Stimulated activated CD8-positive, alpha-beta memory T cell treated with anti-CD3 and anti-CD28 coated beads, Interleukin-7, amount 100 ng/mL, for 48 hours (primary cell): ENCODE results near the gene PPP1R14C.

Experiments used
- DNase-seq, 2 donors: peaks; one replicate each; pipeline ENCODE4 v3.0.0-alpha.2; 2020; ENCODE audit warnings: low read depth in 1 of 2; ENCODE audit errors: extremely low read depth in 1 of 2

PPP1R14C gene

DNA sequence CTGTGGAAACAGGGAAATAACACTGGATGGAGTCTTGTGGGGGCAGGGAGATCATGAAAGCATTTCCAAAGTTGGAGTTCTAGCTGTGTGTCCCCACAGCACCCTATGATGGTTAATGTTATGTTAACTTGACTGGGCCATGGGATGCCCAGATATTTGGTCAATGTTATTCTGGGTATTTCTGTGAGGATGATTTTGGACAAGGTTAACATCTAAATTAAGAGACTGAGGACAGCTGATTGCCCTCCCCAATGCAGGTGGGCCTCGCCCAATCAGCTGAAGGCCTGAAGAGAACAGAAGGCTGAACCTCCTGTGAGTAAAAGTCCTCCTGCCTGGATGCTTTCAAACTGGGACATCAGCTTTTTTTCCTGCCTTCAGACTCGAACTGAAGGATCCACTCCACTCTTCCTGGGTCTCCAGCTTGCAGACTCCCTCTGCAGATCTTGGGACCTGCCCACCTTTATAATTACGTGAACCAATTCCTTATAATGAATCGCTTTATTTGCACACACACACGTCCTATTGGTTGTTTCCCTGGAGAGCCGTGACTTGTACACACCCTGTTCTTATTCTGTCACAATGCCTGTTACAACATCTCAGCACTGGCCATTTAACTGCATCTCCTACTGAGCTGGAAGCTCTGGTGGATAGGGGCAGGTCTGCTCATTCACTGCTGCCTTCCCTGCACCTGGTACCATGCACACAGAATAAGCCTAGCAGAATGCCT is 126.4 kb downstream of the PPP1R14C start:
- no peak for DNase-seq

DNA sequence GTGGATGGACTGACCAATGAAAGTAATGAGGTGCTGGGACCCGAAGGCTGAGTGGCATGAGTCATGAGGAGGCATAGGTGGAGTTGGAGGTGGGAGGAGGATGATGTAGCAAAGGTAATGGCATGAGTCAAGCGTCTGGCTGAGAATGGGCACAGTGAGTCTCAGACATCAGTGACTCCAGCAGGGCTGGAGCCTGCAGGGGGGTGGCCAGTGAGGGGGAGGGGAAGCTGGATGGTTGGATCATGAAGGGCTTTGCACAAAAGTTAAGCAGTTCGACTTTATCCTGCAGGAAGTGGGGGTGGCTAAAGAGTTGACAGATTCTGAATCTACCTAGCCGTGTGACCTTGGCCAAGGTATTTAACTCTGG is 127.0 kb downstream of the PPP1R14C start:
- DNase-seq, result no peak

DNA sequence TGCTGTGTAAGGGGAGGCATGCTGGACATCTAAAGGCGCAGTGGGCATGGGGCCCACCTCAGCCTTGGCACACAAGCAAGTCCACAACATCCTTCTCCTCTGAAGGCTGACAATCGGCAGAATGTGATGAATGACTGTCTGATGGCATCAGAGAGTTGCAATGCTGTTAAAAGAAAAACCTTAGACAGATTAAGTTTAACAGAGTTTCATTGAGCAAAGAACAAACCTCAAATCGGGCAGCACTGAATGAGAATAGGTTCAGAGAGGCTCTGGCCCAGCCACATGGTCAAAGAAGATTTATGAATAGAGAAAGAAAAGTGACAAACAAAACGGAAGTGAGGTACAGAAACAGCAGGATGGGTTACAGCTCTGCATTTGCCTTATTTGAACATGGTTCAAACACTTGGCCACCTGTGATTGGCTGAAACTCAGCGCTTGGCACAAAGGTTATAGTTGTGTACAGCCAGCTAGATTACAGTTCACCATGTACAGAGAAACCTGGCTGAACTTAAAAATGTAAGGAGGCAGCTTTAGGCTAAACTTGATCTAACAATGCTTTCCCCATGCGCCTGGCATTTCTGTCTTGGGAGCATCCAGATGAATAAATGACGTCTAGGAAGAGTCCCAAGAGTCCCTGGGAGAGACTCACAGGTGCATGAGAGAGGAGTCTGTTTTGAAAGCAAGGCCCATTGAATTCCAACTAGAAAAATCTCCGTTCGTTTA is 127.6 kb downstream of the PPP1R14C start:
- no peak for DNase-seq

DNA sequence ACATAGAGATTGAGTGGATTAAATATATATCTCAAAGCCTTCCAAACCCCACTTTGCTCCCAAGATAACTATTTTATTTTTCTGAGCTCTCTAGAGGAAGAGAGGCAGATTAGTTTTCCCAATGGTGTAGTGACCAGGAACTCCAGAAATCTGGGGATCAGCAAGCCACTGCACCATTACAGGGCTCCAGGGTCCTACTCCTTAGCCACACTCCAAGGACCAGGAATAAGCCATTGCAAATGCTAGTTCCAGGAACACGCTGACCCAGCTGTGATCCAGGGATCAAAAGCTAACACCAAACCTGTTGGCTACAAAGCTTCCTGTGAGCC is 128.3 kb downstream of the PPP1R14C start:
- no peak for DNase-seq

DNA sequence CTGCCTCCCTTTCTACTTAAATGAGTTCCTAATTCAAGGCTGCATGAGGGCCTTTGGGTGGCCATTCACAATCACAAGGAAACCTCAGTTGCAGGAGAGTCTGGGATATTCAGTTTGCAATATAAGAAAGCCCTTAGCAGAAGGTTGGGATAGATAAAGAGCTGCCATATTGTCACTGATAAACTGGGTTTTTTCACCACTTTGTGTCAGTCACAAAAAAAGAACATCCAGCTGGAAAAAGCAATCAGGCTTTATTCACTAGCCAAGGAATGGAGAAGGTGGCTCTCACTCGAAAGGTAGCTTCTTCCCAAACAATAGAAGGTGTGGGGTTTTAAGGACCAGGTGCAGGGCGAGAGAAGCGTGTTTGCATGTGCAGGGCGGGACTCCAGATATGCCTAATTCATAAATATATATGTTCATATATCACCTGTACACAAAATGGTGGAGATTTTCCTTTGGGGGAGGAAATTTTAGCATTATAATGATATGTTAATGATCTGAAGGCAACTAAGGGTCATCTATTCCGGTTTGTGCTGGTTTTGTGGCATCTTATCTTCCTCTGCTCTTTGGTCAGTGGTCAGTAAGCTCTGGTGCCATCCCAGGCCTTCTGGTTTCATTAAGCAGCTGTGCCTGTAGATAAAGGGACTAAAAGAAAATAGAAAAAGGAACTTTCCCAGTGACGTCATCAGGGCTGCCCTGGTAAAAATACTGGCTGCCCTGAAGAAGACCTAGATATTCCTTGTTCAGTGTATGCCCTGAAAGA is 128.8 kb downstream of the PPP1R14C start:
- DNase-seq, result no peak

DNA sequence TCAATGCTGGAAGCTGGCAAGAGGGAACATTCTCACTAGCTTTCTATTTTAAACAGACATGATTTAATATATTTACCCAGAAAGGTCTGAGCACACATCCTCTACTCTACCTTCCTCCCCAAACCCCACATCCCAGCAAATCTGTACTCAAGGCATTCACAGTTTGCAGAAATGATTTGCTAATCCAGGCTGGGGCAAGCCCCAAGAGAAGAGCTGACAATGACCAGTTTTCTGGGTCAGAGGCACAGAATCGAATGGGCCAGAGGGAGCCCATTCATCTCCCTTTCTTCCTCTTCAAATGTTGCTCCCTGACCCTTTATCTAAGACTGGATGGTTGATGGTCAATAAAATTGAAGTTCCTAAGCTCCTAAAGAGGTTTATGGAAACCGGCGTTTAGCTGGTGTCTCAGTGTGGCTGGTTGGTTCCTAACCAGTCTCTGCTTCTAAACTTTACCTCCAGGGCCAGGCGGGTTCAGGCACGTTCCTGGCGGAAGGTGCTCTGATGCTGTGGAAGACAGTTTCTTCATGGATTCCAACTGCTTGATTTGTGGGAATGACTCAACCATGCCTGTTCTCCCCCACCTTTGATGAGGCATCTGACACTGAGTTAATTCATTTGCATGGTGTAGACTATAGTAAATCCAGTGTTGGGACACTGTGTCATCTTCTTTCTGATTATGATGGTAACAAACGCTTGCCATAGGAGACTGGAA is 129.6 kb downstream of the PPP1R14C start:
- no peak for DNase-seq

DNA sequence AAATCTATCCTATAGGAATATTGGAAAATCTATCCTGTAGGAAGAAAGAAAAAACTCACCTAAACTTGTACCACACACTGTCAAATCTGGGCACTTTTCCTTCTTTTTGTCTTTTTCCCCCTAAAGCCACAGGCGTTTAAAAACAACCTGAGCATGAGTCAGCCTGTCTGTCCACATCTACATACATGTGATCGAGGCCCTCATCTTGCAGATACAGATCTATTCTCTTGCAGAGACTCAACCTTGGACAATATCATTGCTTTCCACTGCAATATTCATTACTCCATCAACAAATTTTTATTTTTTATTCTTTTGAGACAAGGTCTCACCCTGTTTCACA is 130.1 kb downstream of the PPP1R14C start:
- no peak for DNase-seq

DNA sequence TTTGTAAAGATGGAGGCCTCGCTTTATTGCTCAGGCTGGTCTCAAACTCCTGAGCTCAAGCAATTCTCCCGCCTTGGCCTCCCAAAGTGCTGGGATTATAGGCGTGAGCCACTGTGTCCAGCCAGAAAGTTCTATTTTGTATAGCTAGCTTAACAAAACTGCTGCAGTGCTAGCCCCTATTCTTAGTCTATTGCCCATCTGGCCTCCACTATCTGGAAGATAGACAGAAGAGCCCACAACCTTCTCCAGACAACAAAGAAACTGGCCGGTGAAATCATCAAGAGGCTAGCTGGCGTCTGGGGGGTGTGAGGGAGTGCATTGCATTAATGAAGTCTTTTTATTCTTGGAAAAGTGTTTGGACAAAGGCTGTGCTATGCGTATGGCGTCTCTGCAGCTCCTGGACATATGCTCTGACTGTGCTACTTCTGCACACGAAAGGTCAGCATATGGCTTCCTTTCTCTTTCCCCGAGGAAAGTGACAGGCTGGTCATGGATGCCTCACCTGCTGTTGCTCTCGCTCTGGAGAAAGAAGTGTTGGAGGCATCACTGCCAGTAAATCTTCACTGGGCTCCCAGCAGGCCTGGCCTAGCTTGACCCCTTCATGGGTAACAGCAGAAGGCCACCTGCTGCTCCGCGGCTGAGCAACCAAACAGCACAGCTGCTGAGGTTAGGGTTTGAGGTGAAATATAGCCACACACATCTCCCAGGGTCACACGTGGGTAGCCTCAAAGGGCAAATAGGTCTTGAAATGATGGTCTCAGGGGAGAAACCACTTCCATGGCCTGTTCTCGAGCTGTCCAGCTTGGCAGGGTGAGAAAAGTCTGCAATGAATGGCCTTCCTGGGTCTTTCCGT is 130.8 kb downstream of the PPP1R14C start:
- DNase-seq, result no peak

DNA sequence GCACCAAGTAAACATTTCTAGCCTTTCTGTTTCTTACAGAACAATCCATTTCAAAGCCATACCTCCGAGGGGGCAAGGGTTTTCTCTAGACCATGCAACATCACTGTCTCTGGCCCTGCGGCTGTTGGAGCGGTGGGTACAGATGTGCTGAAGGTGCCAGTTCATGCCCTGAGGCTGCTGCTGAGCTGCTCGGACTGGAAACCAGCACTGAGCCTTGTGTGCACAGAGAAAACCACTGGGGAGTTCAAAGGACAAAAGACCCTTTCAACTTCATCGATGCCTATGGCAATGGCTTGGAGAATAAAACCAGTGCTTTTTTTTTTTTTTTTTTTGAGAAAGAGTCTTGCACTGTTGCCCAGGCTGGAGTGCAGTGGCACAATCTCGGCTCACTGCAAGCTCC is 132.6 kb downstream of the PPP1R14C start:
- no peak for DNase-seq

DNA sequence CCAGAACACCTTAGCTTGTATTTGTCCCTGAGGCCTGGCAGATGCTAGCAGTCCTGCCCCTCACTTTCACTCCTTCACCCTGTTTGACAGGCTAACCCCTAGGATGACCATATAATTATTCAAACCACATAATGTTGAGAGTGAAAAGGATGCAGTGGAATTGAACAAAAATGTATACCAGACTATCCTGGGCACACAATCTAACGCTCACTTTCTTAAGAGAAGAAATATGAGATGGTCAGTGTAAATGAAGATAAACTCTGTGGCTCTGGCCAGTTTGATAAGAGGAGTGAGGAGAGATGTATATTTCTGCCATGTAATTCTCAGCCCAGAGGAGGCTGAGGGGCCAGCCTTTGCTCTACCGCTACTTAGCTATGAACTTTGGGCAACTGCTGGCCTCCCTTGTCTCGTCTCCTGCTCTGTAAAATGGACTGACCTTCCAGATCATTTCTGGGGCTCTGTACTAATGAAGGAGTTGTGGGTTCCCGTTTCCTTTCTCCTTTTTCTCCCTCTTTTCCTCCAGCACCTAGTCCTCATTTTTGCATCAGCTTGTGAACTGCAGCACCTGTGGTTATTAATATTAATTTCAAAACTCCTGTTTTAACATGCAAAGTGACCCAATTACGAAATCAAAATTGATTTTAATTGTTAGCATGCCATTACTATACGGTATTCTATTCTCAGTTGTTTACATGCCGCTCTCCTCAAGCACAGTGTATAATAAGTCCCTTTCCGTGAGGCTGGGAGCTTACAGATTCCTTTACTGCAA is 133.5 kb downstream of the PPP1R14C start:
- no peak for DNase-seq

DNA sequence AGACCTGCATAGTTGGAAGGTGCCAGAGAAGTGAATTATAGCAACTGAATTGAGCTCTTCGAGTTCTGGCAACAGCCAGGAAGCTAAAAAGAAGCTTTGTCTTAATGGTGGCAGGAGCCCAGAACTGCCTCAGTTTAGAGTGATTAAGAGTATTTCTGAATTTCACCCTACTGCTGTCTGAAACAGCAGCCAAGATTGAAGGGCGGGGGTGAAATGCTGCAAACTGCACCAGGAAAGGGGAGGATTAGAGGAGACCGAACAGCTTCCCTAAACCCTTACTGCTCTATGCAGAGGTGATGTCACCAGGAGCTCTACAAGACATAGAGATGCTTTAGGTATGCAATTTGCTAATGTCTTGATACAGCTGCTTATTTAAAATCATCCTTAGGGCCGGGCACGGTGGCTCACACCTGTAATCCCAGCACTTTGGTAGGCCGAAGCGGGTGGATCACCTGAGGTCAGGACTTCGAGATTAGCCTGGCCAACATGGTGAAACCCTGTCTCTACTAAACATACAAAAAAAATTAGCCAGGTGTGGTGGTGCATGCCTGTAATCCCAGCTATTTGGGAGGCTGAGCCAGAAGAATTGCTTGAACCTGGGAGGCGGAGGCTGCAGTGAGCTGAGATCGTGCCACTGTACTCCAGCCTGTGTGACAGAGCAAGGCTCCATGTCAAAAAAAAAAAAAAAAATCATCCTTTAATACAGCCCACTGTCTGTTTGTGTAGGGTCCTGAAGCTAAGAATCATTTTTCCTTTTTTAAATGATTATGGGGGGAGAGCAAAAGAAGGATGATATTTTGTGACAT is 134.3 kb downstream of the PPP1R14C start:
- no peak for DNase-seq

DNA sequence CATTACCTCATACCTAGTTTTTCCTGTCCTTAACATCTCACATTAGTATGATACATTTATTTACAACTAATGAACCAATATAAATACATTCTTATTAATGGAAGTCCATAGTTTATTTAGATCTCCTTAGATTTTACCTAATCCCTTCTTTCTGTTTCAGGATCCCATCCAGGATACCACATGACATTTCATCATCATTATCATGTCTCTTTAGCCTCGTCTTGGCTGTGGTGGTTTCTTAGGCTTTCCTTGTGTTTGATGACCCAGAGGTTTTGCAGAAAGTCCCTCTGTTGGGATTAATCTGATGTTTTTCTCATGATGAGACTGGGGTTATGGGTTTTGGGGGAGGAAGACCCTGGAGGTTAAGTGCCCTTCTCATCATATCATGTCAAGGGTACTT is 136.7 kb downstream of the PPP1R14C start:
- no peak for DNase-seq

DNA sequence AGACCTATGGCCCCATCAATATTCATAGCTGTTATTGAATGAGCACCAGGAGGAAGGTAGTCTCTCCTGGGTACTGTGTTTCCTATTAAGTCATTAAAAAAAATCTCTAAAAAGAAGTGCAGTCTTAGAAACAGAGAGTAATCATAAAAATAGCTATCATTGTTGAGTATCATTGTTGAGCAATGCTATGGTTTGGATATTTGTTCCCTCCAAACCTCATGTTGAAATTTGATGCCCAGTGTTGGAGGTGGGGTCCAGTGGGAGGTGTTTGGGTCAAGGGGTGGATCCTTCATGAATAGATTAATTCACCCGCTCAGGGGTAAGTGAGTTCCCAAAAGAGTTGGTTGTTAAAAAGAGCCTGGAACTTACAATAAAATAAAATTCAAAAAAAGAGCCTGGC is 137.9 kb downstream of the PPP1R14C start:
- DNase-seq, result no peak

DNA sequence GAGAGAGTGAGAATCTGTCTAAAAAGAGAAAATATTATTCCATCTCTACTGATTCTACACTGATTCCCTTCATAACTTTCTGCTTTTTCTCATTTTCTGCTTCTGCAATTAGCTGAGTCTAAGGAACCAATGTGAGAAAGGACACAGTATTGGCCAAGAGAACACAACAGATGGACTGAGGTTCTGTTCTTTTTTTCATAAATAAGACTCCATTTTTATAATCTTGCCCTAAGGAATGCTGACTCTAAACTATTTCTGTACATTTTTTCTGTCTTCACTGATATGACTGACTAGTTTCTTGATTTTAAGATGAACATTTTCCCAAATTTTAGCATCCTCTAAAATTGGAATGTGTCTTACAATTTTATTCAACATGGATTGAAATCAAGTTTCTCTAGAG is 138.9 kb downstream of the PPP1R14C start:
- DNase-seq, result no peak

DNA sequence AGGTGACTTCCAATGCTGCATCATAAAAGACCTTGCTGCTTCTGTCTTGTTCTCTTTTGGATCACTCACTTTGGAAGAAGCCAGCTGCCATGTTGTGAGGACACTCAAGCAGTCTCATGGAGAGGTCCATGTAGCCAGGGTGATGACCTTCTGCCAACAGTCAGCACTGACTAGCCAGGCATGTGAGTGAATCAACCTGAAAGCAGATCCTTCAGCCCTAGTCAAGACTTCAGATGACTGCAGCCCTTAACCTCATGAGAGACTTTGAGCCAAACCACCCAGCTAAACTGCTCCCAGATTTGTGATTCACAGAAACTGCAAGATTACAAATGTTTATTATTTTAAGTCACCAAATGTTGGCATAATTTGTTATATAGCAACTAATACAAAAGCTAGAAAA is 140.0 kb downstream of the PPP1R14C start:
- DNase-seq, result no peak

DNA sequence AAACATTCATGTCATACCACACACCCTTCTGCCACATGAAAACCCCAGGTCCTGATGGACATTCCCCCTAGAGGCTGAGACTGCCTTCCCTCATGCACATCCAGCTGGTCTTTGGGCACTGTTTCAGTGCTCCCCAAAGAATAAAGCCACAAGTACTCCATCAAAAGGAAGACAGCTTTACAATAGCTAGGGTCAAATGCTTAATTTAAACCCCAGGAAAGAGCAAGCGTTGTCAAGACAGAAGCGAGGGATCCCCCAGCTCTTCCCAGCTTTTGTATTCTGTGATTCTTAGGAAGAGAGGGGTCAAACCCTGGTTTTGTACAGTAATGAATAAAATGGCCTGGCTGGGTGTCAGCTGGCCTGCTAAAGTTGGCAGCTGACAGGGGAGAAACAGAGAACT is 143.6 kb downstream of the PPP1R14C start:
- no peak for DNase-seq

DNA sequence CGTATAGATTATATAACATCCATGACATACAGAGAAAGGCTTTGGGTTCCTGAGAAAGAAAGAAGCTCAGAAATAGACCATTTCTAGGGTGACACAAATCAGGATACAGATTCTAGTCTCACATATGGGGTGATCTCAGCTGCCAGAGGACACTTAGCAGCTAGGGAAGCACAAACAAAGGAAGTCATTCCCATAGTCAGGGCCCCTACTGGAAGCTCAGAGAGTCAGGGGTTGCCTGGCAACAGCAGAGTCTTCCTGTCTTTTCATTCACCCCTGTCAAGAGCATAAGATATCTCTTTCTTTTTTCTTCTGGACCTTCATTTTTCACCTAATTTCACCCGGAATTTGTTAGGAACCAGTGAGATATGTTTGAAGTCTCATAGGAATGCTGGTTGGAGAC is 144.1 kb downstream of the PPP1R14C start:
- DNase-seq, result no peak

DNA sequence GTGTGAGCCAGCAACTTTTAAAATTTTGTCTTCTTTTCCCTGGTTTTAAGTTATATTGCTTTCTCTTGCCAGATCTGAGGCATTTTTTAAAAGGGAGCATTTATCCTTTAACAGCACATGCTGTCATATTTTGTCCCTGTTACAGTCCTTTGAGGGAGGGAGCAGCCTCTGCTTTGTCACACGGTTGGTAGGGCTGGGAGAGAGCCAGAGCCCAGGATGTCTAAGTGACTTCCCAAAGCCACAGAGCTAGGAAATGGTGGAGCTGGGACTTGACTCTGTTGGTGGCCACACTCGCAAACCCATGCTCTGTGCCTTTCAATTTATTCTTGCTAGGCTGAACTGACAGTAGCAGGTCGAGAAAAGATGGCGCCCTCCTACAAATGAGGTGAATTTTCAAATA is 145.6 kb downstream of the PPP1R14C start:
- DNase-seq, result no peak

DNA sequence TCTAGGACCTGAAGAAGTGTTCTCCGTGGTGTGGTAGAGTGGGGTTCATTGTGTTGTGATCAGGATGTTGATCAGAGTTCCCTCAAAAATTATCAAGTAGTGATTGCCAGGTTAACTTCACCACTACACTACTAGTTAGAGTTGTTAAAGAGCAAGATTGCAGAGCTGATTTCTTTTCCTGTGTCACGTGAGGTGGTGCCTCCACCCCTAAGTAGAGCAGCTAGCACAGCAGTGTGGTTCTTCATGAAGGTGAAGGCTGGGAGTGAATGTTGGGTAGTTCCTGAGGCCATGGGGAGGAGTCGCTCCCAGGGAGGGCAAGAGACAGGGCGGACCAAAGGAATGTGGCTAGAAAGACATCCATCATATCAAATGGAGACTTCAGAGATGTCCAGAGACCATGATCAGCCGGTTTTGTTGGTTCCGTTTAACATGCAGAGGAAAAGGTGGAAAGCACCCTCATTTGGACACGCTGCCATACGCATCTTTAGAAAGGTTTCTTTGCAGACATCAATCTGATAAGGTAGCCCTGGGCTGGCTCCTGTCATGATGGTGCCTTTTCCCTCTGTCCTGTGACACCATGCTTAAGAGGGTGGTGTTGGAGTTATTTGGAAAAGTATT is 146.7 kb downstream of the PPP1R14C start:
- no peak for DNase-seq
